GM18511 (cell line): ENCODE results near the gene TRIM5.
"Not testable (repeated sequence)": the region's sequence is repeated elsewhere in the genome, so short reads cannot be mapped to it uniquely, and the experiment has no call there.

ENCODE experiments used
- ATAC-seq: cut with Tn5 transposase; IDR thresholded peaks from one replicate; pipeline ENCODE4 v1.9.1; 2021; ENCODE audit warnings: mild to moderate bottlenecking, moderate library complexity; ENCODE audit not compliant: unreplicated experiment

TRIM5 gene

DNA sequence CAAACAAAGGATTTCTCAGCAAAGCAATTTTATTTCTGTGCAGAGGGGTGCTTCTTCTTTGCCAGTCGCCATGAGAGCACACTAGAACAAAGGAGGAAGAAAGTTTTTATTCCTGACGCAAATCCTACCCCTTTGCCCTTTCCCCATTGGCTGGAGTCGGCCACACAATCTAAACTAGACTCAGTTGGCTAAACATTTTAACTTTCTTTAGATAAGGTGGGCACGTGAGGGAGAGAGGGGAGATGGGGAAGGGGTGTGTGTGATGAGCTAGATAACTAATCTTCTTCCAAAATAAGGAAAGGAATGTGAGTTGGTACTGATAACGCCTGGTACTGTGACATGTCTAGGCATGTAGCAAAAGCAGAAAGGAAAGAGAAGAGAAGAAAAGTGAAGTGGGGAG lies 5.3 kb upstream of the TRIM5 start:
- no peak for ATAC-seq

DNA sequence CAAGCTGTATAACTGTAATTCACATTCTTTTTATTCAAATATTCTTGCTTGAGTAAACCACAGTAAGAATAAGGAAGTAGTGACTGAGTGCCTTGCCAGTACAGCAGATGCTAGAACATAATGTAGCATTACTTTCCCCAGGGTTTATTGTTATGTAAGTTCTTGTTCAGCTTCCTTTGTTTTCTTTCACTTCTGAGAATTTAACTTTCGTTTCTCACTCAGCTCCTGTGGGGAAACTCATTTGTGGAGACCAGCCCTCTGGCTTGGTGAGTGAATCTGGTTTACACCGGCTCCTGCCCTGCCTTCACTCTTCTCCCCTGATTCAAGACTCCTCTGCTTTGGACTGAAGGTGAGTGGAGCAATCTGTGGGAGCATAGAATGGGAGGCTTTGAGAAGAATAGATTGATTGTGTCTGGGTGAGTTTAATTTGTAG lies 4.7 kb upstream of the TRIM5 start, which contains the start of gene TRIM22:
TSS of gene TRIM22 (plus strand) at position 240 of the 433 bp plus-strand sequence. CDS start 6,443 bp downstream, outside the sequence.
- ATAC-seq = peak; percentile 72

DNA sequence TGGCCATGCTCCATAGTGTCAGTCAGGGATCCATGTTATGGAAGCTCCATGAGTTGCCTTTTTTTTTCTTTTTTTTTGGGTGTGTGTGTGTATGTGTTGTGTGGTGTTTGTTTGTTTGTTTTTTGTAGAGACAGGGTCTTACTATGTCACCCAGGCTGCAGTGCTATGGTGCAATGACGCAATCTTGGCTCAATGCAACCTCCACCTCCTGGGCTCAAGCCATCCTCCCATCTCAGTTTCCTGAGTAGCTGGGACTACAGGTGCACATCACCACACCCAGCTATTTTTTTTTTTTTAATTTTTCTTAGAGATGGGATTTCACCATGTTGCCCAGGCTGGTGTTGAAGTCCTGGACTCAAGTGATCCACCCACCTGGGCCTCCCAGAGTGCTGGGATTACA lies 3.6 kb upstream of the TRIM5 start:
- no peak for ATAC-seq

DNA sequence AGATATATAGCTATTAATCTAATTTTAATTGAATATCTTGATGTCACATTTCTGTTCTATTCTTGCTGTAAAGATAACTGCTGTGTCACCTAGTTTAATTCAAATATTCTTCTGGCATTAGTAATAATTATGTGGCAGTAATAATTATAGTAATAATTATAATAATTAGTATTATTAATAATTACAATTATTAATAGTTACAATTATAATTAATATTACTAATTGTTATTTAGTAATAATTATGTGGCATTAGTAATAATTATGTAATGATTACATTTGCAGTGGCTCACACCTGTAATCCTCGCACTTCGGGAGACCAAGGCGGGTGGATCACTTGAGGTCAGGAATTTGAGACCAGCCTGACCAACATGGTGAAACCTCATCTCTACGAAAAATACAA lies 1.6 kb upstream of the TRIM5 start:
- ATAC-seq = no peak

DNA sequence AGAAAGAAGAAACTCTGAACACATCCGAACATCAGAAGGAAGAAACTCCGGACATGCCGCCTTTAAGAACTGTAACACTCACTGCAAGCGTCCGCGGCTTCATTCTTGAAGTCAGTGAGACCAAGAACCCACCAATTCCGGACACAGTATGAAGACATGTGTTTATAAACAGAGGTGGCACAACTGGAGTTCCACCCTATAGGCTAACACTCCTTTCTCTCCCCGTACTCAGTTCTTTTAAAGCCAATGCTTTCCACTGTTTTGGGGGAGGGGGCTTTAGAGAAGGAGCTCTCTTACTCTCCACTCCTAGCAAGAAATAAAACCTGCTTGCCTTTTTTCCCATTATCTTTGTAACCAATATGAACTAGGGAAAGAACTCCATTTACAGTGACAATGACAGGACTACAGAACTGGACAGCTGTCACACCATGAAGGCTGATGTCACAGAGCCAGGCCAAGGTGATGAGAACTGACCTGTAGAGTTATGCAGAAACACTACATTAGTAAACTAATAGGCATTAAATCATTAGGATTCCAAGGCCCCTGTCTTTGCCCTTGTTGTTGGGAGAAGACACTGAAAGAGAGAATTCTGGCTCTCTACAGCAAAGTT lies 733 bp downstream of the TRIM5 start:
- ATAC-seq = peak; percentile 29

DNA sequence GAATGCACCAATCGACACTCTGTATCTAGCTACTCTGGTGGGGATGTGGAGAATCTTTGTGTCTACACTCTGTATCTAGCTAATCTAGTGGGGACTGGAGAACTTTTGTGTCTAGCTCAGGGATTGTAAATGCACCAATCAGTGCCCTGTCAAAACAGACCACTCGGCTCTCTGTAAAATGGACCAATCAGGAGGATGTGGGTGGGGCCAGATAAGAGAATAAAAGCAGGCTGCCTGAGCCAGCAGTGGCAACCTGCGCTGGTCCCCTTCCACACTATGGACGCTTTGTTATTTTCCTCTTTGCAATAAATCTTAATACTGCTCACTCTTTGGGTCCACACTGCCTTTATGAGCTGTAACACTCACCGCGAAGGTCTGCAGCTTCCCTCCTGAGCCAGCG lies 1.3 kb downstream of the TRIM5 start:
- ATAC-seq = not testable (repeated sequence)

DNA sequence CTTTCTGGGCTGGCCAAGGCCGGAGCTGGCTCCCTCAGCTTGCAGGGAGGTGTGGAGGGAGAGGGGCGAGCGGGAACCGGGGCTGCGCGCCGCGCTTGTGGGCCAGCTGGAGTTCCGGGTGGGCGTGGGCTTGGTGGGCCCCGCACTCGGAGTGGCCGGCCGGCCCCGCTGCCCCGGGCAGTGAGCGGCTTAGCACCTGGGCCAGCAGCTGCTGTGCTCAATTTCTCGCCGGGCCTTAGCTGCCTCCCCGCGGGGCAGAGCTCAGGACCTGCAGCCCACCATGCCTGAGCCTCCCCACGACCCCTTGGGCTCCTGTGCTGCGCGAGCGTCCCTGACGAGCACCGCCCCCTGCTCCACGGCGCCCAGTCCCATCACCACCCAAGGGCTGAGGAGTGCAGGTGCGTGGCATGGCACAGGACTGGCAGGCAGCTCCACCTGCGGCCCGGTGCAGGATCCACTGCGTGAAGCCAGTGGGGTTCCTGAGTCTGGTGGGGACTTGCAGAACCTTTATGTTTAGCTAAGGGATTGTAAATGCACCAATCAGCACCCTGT lies 1.9 kb downstream of the TRIM5 start:
- not testable (repeated sequence) for ATAC-seq

DNA sequence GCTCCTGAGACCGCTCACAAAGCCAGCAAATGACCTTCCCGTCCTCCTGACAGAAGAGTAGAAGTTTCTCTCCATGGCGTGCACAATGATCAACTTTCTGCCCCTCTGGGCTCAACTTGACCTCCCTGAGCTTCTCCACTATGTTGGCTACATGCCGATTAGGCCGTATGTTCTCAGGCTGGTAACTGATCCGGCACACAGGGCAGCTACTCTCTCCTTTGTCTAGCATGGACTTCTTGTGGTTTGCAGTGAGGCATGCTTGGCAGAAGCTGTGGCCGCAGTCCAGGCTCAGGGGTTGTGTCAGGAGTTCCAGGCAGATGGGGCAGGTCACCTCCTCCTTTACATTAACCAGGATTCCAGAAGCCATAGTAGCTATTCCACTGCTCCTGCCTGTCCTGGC lies 5.1 kb downstream of the TRIM5 start:
- ATAC-seq = no peak

DNA sequence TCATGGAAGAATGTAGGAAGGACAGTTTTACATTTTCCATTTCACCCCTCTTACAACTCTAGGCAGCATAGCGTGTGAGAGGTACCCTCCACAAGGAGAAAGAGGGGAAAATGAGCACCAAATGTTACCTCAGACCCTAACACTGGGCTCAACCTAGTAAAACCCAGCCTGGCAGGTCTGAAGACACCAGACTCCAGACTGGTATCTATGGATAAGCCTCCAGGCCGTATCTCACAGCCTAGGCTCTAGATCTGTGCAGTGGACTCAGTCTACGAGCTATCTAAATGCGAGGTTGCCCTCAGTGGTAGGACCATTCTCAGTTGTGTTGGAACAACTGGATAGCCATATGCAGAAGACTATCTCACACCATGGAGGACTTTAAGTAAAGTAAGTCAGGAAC lies 10.5 kb downstream of the TRIM5 start:
- no peak for ATAC-seq

DNA sequence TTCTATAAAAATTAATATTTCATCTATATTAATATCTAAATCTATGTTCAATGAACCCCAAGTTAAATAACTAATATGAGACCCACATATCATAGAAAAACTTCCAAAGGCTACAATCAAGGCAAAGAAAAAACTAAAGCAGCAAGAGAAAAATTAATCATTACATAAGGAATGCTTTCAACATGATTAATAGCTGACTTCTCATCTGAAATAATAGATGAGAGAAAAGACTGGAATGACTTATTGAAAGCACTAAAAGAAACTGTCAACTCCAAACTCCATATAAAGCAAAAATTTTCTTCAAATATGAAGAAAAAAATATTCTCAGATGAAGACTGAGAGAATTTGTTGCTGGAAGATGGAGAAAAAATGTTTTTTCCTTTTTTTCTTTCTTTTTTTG lies 13.0 kb downstream of the TRIM5 start:
- no peak for ATAC-seq

DNA sequence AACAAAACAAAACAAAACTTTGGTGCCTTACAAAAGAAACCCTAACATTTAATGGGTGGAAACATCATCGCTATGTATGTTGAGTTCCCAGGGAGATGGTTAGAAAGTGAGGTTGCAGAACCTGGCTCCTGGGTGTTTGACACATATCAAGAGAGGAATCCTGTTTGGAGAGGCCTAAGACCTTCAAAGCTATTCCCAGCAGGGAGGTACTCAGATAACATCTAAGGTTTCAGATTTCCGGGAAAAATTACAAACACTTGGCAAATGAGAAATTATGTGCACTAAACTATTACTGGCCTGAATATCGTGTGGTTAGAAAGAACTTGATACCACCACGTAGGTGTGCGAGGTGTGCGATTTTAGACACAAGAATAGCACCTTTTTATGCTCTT lies 18.5 kb downstream of the TRIM5 start:
- no peak for ATAC-seq

DNA sequence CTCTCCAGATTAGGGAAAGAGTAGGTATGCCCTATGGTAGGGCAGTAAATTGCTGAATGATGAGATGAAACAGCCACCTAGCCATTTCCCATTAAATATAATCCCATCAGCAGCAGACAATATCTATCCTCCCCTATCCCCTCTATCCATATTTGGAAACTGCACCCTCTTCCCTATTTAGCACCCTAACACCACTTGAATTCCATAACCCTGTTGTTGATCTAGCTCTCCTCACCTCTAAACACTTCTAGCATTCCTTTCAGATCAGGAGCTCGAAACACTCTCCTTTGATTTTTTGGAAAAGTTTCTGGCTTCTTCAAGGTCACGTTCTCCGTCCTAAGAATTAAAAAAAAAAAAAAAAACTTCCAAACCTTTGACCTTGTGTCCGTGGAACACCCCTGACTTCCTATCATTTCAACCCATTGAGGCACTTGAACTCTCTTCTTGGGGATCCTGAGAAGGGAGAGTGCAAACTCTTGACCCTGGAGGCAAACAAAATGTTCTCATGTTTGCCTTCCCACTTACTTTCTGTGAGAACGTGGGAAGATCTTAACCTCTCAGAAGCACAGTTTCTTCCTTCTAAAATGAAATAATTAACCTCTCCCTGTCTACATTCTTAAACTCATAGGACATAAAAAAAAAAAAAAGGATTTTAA lies 19.0 kb downstream of the TRIM5 start:
- ATAC-seq = no peak

DNA sequence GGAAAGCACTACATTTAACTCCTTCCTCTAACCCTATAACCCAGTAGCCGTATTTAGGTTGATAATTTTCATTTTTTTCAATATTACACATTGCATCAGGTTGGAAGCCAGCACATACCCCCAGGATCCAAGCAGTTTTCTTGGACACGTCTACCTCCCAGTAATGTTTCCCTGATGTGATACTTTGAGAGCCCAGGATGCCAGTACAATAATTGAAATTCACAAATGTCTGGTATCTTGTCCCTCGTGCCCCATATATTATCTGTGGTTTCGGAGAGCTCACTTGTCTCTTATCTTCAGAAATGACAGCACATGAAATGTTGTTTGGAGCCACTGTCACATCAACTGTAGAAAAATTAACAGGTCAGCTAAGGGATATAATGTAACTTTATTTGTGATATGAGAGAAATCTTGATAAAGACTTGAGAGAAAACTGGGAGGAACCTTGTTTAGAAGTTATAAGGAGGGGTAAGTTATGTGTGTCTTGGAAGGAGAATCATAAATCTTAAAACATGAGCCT lies 19.8 kb downstream of the TRIM5 start:
- ATAC-seq = no peak

DNA sequence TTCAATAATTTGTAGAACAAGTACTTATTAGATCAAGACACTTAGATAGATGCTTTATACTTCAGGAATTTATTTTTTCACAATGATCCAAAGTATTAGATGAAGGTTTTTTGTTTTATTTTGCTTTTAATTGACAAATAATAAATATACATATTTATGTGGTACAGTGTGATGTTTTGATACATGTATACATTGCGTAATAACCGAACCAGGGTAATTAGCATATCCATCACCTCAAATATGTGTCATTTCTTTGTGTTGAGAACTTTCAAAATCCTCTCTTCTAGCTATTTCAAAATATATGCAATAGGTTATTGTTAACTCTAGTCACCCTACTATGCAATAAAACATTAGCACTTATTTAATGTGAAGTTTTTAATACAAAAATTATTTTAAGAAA lies 21.4 kb downstream of the TRIM5 start:
- ATAC-seq = no peak

DNA sequence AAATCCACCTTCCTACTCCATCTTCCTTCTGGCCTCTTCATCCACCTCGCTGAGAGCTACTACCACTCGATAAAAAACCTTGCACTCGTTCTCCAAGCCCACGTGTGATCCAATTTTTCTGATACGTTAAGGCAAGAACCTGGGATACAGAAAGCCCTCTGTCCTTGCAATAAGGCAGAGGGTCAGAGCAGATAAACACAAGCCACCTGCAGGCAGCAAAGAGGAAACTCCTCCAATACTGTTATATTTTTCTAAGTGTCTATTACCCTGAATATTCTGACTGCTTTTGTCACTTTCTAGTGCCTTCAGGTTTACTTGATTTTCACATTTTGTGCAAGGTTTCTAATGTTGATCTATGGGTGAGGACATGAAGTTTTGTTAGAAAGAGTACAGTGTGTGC lies 26.6 kb downstream of the TRIM5 start:
- no peak for ATAC-seq

DNA sequence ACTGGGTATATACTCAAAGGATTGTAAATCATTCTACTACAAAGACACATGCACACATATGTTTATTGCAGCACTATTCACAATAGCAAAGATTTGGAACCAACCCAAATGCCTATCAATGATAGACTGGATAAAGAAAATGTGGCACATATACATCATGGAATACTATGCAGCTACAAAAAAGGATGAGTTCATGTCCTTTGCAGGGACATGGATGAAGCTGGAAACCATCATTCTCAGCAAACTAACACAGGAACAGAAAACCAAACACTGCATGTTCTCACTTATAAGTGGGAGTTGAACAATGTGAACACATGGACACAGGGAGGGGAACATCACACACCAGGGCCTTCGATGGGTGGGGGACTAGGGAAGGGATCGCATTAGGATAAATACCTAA lies 27.9 kb downstream of the TRIM5 start:
- not testable (repeated sequence) for ATAC-seq

DNA sequence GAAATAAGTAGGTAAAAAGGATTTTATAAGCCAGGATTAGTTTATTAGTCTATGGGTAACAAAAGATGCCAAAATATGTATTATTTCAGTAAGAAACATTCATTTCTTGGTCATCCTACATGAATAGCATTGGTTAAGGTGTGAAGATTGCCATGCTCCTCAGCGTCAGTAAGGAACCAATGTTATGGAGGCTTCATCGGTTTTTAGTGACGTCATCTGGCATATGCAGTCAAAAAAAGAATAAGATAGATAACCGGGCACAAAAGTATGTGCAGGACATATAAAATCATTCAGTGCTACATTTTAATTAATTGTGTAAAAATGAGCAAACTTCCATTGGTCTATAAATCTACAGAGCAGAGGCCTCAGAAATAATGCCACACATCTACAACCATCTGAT lies 29.4 kb downstream of the TRIM5 start:
- no peak for ATAC-seq

DNA sequence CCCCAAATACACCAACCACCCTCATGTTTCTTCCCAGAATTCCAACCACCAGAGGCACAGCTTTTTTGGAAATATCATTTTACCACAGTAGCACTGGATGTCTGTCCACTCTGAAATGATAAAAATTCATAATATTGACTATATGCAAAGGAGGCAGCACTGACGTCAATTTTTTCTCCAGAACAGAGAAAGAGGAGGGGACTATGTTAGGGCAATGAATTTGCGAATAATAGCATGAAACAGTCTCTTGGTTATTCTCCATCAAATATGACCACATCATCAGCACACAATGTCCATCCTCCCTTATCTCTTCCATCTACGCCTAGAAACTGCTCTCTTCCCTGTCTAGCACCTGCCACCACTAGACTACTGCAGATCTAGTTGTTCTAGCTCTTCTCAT lies 38.7 kb downstream of the TRIM5 start:
- ATAC-seq = no peak

DNA sequence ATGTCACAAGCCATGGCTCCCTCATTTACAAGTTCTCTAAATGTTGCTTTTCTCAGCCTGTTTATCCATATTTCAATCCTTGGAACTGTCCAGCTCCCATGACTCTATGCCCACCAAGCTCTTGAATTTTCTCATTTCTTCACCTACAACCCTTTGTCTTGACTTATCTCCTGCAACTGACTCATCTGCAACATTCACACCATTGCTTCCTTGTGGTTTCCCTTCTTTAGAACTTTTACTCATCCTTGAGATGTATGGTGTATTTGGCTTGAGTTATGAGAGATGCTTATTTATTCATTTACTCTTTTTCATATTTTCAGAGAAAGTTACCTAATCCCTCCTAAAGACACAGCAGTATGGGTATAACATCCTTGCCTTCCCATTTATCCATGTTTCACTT lies 41.3 kb downstream of the TRIM5 start:
- no peak for ATAC-seq

DNA sequence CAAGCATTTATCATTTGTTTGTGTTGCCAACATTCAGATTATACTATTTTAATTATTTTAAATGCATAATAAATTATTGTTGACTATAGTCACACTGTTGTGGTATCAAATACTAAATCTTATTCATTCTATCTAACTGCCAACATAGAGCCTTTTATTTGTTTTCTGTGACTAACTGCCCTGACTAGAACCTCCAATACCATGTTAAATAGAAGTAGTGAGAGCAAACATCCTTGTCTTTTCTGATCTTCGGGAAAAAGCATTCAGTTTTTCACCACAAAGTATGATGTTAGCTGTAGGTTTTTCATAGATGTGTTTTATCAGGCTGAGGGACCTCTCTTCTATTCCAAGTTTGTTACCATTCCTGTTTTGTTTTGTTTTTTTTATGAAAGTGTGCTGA lies 44.9 kb downstream of the TRIM5 start:
- no peak for ATAC-seq

DNA sequence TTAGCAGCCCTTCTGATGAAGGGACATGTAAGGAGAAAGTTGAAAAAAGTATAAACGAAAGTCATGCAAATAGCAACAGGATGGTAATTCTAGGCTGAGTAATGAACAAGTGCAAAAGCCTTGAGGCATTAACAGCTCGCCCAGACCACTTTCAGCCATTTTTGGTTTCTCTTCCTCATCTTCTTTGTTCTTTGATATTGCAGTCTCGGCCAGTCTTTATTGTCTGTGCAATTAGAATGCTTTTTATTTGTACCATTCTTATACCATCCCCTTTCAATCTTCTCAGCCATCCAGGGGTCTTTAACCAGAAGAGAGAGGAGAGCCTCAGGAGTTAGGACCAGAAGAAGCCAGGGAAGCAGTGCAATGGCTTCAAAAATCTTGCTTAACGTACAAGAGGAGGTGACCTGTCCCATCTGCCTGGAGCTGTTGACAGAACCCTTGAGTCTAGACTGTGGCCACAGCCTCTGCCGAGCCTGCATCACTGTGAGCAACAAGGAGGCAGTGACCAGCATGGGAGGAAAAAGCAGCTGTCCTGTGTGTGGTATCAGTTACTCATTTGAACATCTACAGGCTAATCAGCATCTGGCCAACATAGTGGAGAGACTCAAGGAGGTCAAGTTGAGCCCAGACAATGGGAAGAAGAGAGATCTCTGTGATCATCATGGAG lies 52.8 kb downstream of the TRIM5 start:
- peak; percentile 94 for ATAC-seq

DNA sequence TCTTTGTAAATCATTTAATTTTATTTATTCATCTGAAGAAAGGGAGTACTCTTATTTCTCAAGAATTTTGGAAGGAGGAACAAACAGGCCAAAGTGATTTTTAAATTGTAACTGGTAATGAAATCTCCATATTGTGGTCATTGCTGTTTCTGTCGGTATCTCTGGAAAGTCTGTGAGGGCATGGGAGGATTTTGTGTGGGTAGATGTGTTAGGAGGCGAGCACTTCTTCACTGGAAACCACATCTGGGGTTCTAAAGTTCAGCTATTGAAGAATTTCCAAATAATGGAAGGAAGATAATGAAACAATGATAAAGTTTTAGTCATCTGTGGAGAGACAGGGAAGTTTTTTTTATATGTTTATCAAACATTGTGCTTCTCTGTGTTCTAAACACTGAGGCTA lies 53.5 kb downstream of the TRIM5 start:
- peak; percentile 19 for ATAC-seq
